ENCODE measurements around the gene CATSPERD.

DNA sequence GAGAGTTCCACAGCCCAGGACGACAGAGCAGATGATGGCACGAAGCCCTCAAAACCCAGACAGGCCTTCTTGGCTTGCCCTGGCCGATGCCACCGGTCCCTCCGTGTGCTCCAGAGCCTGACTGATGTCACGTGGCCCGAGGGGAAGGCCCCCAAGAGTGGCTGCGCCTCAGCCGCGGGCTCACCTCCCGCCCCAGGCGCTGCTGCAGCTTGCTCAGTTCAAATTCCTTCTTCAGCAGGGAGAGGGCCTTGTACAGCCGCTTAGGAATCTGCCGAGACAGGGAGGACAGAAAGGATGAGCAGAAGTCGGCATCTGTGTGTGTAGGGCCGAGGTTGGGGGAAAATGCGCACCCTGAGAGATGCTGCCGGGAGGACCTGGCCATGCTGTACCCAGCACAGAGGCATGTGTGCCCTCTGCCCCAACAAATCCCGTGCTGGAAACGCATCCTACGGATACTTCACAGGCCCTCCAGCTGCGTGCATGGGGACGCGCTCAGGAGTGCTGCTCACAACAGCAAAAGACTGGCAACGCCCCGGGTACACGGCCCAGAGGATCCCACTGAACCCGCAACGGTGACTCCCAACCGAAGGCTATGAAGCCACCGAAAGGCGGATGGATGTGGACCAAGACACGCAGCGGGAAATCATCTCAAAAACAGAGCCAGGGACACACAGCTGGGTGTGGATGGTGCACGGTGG, 13.4 kb upstream of the CATSPERD start:
- no peak for TF ChIP-seq POLR2A (IDR thresholded peaks at IDR 0.05)
- TF ChIP-seq, protein P1, sequence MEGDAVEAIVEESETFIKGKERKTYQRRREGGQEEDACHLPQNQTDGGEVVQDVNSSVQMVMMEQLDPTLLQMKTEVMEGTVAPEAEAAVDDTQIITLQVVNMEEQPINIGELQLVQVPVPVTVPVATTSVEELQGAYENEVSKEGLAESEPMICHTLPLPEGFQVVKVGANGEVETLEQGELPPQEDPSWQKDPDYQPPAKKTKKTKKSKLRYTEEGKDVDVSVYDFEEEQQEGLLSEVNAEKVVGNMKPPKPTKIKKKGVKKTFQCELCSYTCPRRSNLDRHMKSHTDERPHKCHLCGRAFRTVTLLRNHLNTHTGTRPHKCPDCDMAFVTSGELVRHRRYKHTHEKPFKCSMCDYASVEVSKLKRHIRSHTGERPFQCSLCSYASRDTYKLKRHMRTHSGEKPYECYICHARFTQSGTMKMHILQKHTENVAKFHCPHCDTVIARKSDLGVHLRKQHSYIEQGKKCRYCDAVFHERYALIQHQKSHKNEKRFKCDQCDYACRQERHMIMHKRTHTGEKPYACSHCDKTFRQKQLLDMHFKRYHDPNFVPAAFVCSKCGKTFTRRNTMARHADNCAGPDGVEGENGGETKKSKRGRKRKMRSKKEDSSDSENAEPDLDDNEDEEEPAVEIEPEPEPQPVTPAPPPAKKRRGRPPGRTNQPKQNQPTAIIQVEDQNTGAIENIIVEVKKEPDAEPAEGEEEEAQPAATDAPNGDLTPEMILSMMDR (IDR thresholded peaks at IDR 0.05): no peak
